ENCODE results near the gene RACGAP1.

The RACGAP1 gene

DNA sequence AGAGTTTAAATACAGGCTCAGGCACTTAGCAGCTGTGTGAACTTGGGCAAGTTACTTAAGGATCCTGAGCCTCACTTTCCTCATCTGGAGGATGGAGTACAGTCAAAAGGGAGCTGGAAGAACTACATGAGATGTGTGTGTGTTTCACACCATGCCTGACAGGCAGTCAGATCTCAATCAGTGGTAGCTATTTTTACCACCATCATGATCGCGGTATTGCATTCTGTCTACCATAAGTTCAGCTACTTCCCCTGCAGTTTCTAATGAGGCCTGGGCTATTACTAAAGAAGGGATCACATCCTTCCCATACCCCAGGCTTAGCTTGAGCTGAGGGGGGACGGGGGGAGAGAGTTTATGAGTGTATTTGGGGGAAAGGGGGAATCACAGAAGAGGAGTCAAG lies 45.5 kb downstream of the RACGAP1 start:
- H3K27me3 ChIP-seq (ENCODE audit: control insufficient read depth in 1 of 2, insufficient read depth in 2 of 2, low read length in 2 of 2): no peaks in the 10 kb centered on the region
- no peaks in the 10 kb centered on the region for H3K9me3 ChIP-seq (ENCODE audit: control insufficient read depth in 1 of 2, low read length in 2 of 2)
- no peaks in the 10 kb centered on the region for H3K36me3 ChIP-seq (ENCODE audit: control insufficient read depth in 1 of 2, insufficient read depth in 2 of 2, low read length in 2 of 2)
- peaks cover 0 to 12% of the 10 kb centered on the region in 2 donors for H3K4me1 ChIP-seq (ENCODE audit: control insufficient read depth in 1 of 2, insufficient read depth in 2 of 2, low read length in 2 of 2)
- H3K4me3 ChIP-seq (ENCODE audit: low read depth in 1 of 2, low read length in 2 of 2): no peak overlapping the region
- H3K27ac ChIP-seq (ENCODE audit: low read depth, low read length): no peak overlapping the region
- no peak overlapping the region for H3K9ac ChIP-seq (ENCODE audit: low read depth in 1 of 2, low read length in 2 of 2)

DNA sequence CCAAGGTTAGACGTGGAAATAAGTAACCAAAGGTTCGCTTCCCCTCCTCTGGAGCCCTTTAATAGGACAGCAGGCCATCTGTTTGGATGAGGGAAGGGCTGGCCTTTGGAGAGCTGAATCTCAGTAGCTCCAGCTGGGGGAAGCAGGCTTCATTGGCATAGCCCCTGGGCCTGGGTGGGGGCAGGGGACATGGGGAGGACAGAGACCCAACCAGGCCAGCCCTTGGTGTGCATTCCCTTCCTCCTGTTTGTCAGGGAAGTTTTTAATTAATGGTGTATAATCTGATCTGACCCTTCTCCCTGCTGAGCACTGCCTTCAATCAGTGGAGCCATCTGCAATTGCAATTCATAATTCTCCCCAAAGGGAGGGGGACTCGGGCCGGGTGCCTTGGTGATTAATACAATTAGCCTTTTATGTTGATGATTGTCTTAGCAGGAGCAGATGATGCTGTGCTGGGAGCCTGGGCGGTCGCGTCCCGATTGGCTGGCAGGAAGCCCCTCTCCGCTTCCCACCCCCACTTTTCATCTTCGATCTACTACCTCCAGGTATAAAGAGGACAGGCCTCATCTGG lies 46.2 kb downstream of the RACGAP1 start:
- Histone ChIP-seq H3K9me3 (ENCODE audit: control insufficient read depth in 1 of 2, low read length in 2 of 2) (no peaks in the 10 kb centered on the region), H3K27ac (ENCODE audit: low read depth, low read length) (no peak overlapping the region), H3K27me3 (ENCODE audit: control insufficient read depth in 1 of 2, insufficient read depth in 2 of 2, low read length in 2 of 2) (no peaks in the 10 kb centered on the region), H3K4me3 (ENCODE audit: low read depth in 1 of 2, low read length in 2 of 2) (no peak overlapping the region), H3K4me1 (ENCODE audit: control insufficient read depth in 1 of 2, insufficient read depth in 2 of 2, low read length in 2 of 2) (peaks cover under 1 to 13% of the 10 kb centered on the region in 2 donors), H3K36me3 (ENCODE audit: control insufficient read depth in 1 of 2, insufficient read depth in 2 of 2, low read length in 2 of 2) (no peaks in the 10 kb centered on the region), H3K9ac (ENCODE audit: low read depth in 1 of 2, low read length in 2 of 2) (no peak overlapping the region)

DNA sequence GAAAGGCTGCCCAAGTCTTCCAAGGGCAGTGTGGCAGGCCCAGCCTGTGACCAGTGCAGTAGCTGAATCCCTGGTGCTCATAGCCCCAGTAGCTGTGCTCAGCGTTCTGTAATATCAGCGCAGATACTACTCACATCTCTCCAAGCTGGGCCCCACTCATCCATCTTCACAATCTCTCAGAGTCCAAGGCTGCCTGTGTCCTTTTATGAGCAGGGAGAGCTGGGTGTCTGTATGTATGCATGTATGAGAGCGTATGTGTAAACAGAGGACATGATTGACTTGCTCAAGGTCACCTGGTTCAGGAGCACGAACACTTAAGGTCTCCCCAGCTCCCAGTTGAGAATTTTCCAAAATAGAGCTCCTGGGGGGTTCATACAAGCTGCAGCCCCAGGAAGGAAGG lies 47.2 kb downstream of the RACGAP1 start:
- peaks cover 9 to 18% of the 10 kb centered on the region in 2 donors for H3K4me1 ChIP-seq (ENCODE audit: control insufficient read depth in 1 of 2, insufficient read depth in 2 of 2, low read length in 2 of 2)
- H3K4me3 ChIP-seq (ENCODE audit: low read depth in 1 of 2, low read length in 2 of 2): no peak overlapping the region
- H3K36me3 ChIP-seq (ENCODE audit: control insufficient read depth in 1 of 2, insufficient read depth in 2 of 2, low read length in 2 of 2): no peaks in the 10 kb centered on the region
- H3K27ac ChIP-seq (ENCODE audit: low read depth, low read length): no peak overlapping the region
- no peaks in the 10 kb centered on the region for H3K27me3 ChIP-seq (ENCODE audit: control insufficient read depth in 1 of 2, insufficient read depth in 2 of 2, low read length in 2 of 2)
- no peaks in the 10 kb centered on the region for H3K9me3 ChIP-seq (ENCODE audit: control insufficient read depth in 1 of 2, low read length in 2 of 2)
- no peak overlapping the region for H3K9ac ChIP-seq (ENCODE audit: low read depth in 1 of 2, low read length in 2 of 2)

DNA sequence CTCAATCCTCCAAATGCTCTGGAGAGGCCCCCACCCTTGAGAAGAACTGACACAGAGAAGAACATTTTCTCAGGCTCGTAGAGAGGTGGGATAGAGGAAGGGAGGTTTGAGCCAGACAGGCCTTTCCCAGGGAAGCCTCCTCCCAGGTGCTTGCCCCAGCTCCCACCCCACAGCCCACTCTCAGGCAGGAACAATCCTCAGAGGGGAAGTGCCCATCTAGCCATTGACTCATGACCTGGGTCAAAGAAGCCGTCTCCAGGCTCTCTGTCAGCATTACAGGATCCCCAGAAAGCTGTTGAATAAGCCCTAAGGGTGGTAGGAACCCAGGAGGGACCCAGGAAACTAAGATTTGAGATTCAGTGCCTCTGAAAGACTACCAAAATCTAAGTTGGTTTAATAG lies 48.7 kb downstream of the RACGAP1 start:
- Histone ChIP-seq H3K27me3 (ENCODE audit: control insufficient read depth in 1 of 2, insufficient read depth in 2 of 2, low read length in 2 of 2) (no peaks in the 10 kb centered on the region), H3K4me1 (ENCODE audit: control insufficient read depth in 1 of 2, insufficient read depth in 2 of 2, low read length in 2 of 2) (peaks cover 9 to 18% of the 10 kb centered on the region in 2 donors), H3K27ac (ENCODE audit: low read depth, low read length) (no peak overlapping the region)

DNA sequence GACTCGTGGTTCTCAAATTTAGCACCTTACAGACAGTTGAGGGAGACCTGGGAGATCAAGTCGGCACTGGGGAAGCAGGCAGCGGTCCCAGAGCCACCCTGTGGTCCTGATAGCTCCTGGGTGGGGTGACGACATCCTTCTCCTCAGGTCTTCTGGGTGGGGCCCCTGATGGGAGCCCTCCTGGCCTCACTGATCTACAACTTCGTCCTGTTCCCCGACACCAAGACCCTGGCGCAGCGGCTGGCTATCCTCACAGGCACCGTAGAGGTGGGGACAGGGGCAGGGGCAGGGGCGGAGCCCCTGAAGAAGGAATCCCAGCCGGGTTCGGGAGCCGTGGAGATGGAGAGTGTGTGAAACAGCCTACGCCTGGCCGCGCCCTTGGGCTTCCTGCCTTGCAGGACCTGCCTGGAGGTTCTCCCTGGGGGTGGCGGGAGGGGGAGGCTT lies 50.0 kb downstream of the RACGAP1 start:
- Histone ChIP-seq H3K27ac (ENCODE audit: low read depth, low read length) (no peak overlapping the region), H3K4me1 (ENCODE audit: control insufficient read depth in 1 of 2, insufficient read depth in 2 of 2, low read length in 2 of 2) (peaks cover 9 to 18% of the 10 kb centered on the region in 2 donors), H3K9me3 (ENCODE audit: control insufficient read depth in 1 of 2, low read length in 2 of 2) (no peaks in the 10 kb centered on the region), H3K36me3 (ENCODE audit: control insufficient read depth in 1 of 2, insufficient read depth in 2 of 2, low read length in 2 of 2) (no peaks in the 10 kb centered on the region), H3K4me3 (ENCODE audit: low read depth in 1 of 2, low read length in 2 of 2) (no peak overlapping the region), H3K9ac (ENCODE audit: low read depth in 1 of 2, low read length in 2 of 2) (no peak overlapping the region), H3K27me3 (ENCODE audit: control insufficient read depth in 1 of 2, insufficient read depth in 2 of 2, low read length in 2 of 2) (peaks cover under 1 to 5% of the 10 kb centered on the region in 2 donors)

More for the DNA sequence above, 48.7 kb downstream of the RACGAP1 start:
- Histone ChIP-seq H3K9ac (ENCODE audit: low read depth in 1 of 2, low read length in 2 of 2) (no peak overlapping the region), H3K36me3 (ENCODE audit: control insufficient read depth in 1 of 2, insufficient read depth in 2 of 2, low read length in 2 of 2) (no peaks in the 10 kb centered on the region), H3K4me3 (ENCODE audit: low read depth in 1 of 2, low read length in 2 of 2) (no peak overlapping the region), H3K9me3 (ENCODE audit: control insufficient read depth in 1 of 2, low read length in 2 of 2) (no peaks in the 10 kb centered on the region)

DNA sequence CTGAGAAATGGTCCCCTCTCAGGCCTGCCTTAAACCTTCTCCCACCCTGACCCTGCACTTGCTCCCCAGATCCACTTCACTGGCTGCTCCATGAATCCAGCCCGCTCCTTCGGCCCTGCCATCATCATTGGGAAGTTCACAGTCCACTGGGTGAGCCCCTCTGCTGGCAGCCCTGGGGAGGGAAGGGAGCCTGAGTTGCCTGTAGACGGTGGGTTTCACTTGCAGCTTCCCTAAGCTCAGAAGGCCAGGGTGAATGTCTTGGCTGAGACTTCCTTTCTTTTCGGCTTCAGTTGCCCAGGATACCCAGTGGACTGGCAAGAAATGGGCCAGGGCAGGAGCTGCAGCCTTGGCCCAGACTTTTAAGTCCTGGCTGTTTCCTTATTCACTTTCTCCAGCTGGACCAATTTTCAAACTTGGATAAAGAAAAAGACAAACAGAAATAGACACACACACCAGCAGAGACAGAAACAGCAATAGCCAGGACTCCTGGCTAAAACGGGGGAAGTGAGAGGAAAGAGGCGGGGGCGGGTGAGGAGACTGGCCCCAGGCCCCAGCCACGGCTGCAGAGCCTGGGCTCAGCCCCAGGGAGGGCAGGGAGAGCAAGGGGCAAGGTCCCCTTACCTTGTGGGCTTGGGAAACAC lies 50.5 kb downstream of the RACGAP1 start:
- no peak overlapping the region for H3K4me3 ChIP-seq (ENCODE audit: low read depth in 1 of 2, low read length in 2 of 2)
- H3K36me3 ChIP-seq (ENCODE audit: control insufficient read depth in 1 of 2, insufficient read depth in 2 of 2, low read length in 2 of 2): no peaks in the 10 kb centered on the region
- H3K4me1 ChIP-seq (ENCODE audit: control insufficient read depth in 1 of 2, insufficient read depth in 2 of 2, low read length in 2 of 2): peaks cover 9 to 18% of the 10 kb centered on the region in 2 donors
- no peaks in the 10 kb centered on the region for H3K9me3 ChIP-seq (ENCODE audit: control insufficient read depth in 1 of 2, low read length in 2 of 2)
- H3K27ac ChIP-seq (ENCODE audit: low read depth, low read length): no peak overlapping the region
- H3K9ac ChIP-seq (ENCODE audit: low read depth in 1 of 2, low read length in 2 of 2): no peak overlapping the region
- peaks cover 6 to 11% of the 10 kb centered on the region in 2 donors for H3K27me3 ChIP-seq (ENCODE audit: control insufficient read depth in 1 of 2, insufficient read depth in 2 of 2, low read length in 2 of 2)

DNA sequence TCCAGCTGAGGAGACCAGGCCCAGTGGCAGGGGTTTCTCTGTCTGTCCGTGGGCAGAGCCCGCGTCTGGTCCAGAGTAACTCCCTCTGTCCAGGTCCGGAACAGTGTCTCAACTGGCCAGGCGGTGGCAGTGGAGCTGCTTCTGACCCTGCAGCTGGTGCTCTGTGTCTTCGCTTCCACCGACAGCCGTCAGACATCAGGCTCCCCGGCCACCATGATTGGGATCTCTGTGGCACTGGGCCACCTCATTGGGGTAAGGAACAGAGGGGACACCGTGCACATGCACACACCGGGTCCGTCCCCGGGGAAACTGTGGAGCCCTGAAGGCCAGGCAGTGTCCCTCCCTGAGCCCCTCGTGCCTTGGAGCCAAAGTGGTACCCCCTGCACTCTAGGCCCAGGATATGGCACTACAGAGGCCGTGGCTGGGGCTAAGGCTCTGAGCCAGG lies 51.0 kb downstream of the RACGAP1 start:
- peaks cover 11 to 16% of the 10 kb centered on the region in 2 donors for H3K27me3 ChIP-seq (ENCODE audit: control insufficient read depth in 1 of 2, insufficient read depth in 2 of 2, low read length in 2 of 2)
- peaks cover 9 to 18% of the 10 kb centered on the region in 2 donors for H3K4me1 ChIP-seq (ENCODE audit: control insufficient read depth in 1 of 2, insufficient read depth in 2 of 2, low read length in 2 of 2)
- H3K36me3 ChIP-seq (ENCODE audit: control insufficient read depth in 1 of 2, insufficient read depth in 2 of 2, low read length in 2 of 2): no peaks in the 10 kb centered on the region
- no peak overlapping the region for H3K27ac ChIP-seq (ENCODE audit: low read depth, low read length)
- H3K9ac ChIP-seq (ENCODE audit: low read depth in 1 of 2, low read length in 2 of 2): no peak overlapping the region
- no peak overlapping the region for H3K4me3 ChIP-seq (ENCODE audit: low read depth in 1 of 2, low read length in 2 of 2)
- H3K9me3 ChIP-seq (ENCODE audit: control insufficient read depth in 1 of 2, low read length in 2 of 2): no peaks in the 10 kb centered on the region

DNA sequence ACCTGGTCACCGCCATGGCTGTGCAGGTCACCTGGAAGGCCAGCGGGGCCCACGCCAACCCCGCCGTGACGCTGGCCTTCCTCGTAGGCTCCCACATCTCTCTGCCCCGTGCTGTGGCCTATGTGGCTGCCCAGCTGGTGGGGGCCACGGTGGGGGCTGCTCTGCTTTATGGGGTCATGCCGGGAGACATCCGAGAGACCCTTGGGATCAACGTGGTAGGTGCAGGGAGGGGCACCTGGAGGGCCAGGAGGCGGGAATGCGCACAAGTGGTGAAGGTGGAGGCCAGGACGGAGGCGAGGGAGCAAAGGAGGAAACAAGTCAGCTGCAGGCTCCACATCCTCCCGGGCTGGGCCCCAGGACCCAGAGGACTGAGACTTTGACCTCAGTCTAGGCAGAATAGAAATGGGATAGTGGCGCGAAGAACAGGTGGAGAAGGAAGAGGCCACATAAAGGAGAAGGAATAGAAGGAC lies 51.9 kb downstream of the RACGAP1 start:
- H3K27me3 ChIP-seq (ENCODE audit: control insufficient read depth in 1 of 2, insufficient read depth in 2 of 2, low read length in 2 of 2): peaks cover 15 to 21% of the 10 kb centered on the region in 2 donors

DNA sequence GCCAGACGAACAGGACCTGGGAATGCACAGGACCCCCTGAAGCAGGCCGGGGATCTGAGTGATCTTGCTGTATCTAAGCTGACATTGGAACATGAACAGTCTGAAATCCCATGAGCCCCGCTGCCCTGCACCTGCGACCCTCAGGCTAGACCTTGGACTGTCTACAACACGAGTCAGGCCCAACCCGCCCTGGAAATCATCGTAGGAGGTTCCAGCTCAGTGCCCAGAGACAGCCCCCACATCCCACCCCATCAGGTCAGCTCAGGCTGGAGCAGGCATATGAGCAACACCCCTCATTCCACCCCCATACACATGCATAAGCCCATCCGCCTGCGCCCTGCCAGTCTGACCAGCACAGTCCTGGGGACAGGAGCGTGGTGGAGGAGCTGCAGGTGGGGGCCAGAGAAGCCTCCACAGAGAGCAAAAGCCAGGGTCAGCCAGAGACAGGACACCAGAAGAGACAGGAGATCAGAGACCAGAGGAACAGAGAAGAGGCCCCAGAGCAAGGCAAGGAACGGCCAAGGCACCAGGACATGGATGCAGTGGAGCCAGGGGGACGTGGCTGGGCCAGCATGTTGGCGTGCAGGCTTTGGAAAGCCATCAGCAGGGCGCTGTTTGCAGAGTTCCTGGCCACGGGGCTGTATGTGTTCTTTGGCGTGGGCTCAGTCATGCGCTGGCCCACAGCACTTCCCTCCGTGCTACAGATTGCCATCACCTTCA lies 52.5 kb downstream of the RACGAP1 start, which contains the start of gene AQP6:
Gene AQP6 (plus strand): TSS at position 307 of the 720 bp plus-strand sequence. CDS start 227 bp downstream, at position 534.
- Histone ChIP-seq H3K4me3 (ENCODE audit: low read depth in 1 of 2, low read length in 2 of 2) (no peak within 1 kb of the TSS), H3K4me1 (ENCODE audit: control insufficient read depth in 1 of 2, insufficient read depth in 2 of 2, low read length in 2 of 2) (peaks cover 11 to 20% of the 10 kb centered on the region in 2 donors), H3K27ac (ENCODE audit: low read depth, low read length) (no peak within 1 kb of the TSS), H3K9me3 (ENCODE audit: control insufficient read depth in 1 of 2, low read length in 2 of 2) (no peaks in the 10 kb centered on the region), H3K36me3 (ENCODE audit: control insufficient read depth in 1 of 2, insufficient read depth in 2 of 2, low read length in 2 of 2) (no peaks in the 10 kb centered on the region), H3K9ac (ENCODE audit: low read depth in 1 of 2, low read length in 2 of 2) (no peak within 1 kb of the TSS), H3K27me3 (ENCODE audit: control insufficient read depth in 1 of 2, insufficient read depth in 2 of 2, low read length in 2 of 2) (peaks cover 21 to 26% of the 10 kb centered on the region in 2 donors)

More for the DNA sequence above, 51.9 kb downstream of the RACGAP1 start:
- no peaks in the 10 kb centered on the region for H3K36me3 ChIP-seq (ENCODE audit: control insufficient read depth in 1 of 2, insufficient read depth in 2 of 2, low read length in 2 of 2)
- H3K9me3 ChIP-seq (ENCODE audit: control insufficient read depth in 1 of 2, low read length in 2 of 2): no peaks in the 10 kb centered on the region
- H3K4me1 ChIP-seq (ENCODE audit: control insufficient read depth in 1 of 2, insufficient read depth in 2 of 2, low read length in 2 of 2): peaks cover 9 to 18% of the 10 kb centered on the region in 2 donors
- no peak overlapping the region for H3K4me3 ChIP-seq (ENCODE audit: low read depth in 1 of 2, low read length in 2 of 2)
- H3K27ac ChIP-seq (ENCODE audit: low read depth, low read length): no peak overlapping the region
- no peak overlapping the region for H3K9ac ChIP-seq (ENCODE audit: low read depth in 1 of 2, low read length in 2 of 2)

DNA sequence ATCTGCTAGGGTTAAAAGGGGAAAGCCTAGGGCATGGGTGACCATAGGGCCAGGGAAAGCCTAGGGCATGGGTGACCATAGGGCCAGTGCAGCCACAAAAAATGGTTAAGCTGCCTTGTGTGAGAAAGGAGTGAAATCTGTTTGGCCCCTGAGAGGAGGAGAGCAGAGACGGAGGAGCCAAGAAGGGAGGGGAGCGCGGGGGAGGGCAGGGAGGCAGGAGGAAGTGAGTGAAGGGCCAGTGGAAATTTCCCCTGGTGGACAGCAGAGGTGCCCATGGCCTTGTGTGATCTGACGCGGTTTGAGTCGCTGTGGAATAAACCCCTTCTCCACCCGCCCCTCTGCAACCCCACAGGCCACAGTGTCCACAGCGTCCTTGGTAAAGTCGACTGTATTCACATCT lies 53.2 kb downstream of the RACGAP1 start:
- H3K4me1 ChIP-seq (ENCODE audit: control insufficient read depth in 1 of 2, insufficient read depth in 2 of 2, low read length in 2 of 2): peaks cover 15 to 27% of the 10 kb centered on the region in 2 donors
- no peaks in the 10 kb centered on the region for H3K36me3 ChIP-seq (ENCODE audit: control insufficient read depth in 1 of 2, insufficient read depth in 2 of 2, low read length in 2 of 2)
- H3K27me3 ChIP-seq (ENCODE audit: control insufficient read depth in 1 of 2, insufficient read depth in 2 of 2, low read length in 2 of 2): peaks cover 22 to 28% of the 10 kb centered on the region in 2 donors
- no peak overlapping the region for H3K27ac ChIP-seq (ENCODE audit: low read depth, low read length)
- no peaks in the 10 kb centered on the region for H3K9me3 ChIP-seq (ENCODE audit: control insufficient read depth in 1 of 2, low read length in 2 of 2)
- no peak overlapping the region for H3K4me3 ChIP-seq (ENCODE audit: low read depth in 1 of 2, low read length in 2 of 2)
- H3K9ac ChIP-seq (ENCODE audit: low read depth in 1 of 2, low read length in 2 of 2): no peak overlapping the region

All from duodenal mucosa (tissue), 2 donors.